Stimulated activated CD8-positive, alpha-beta memory T cell treated with anti-CD3 and anti-CD28 coated beads, Interleukin-7, amount 100 ng/mL, for 1 hour (primary cell): Measurements from ENCODE around the gene TRIP6.
"Not testable (repeated sequence)": the region's sequence is repeated elsewhere in the genome, so short reads cannot be mapped to it uniquely, and the experiment has no call there.

Experiments
- DNase-seq, 2 donors: peaks; one replicate each; pipeline ENCODE4 v3.0.0-alpha.2; 2020; ENCODE audit warnings: low read depth in 2 of 2

TRIP6 gene

GRCh38 chr7:100890653-100891567, 23.7 kb downstream of the TRIP6 start:
- no peak for DNase-seq

GRCh38 chr7:100891568-100892247, 24.5 kb downstream of the TRIP6 start:
- DNase-seq, result no peak

- DNase-seq, result no peak
Observed at GRCh38 chr7:100892364-100893317, 25.5 kb downstream of the TRIP6 start.

GRCh38 chr7:100893318-100893895, 26.2 kb downstream of the TRIP6 start:
- no peak for DNase-seq

GRCh38 chr7:100893910-100894721, 26.9 kb downstream of the TRIP6 start:
- no peak for DNase-seq

- DNase-seq, result no peak
Observed at GRCh38 chr7:100894860-100895700, 27.9 kb downstream of the TRIP6 start.

GRCh38 chr7:100895701-100895955, 28.4 kb downstream of the TRIP6 start, which contains the start of gene ACHE:
Gene ACHE, minus strand, starts transcription at chr7:100895888. Its CDS starts 1,656 bp downstream, at chr7:100894232.
- DNase-seq, result no peak

GRCh38 chr7:100895956-100896731, 29.0 kb downstream of the TRIP6 start:
- no peak for DNase-seq

GRCh38 chr7:100896732-100897608, 29.8 kb downstream of the TRIP6 start:
- DNase-seq, result no peak

GRCh38 chr7:100897772-100898454, 30.7 kb downstream of the TRIP6 start:
- no peak for DNase-seq

GRCh38 chr7:100899432-100899831, 32.2 kb downstream of the TRIP6 start:
- no peak for DNase-seq

- no peak for DNase-seq
Observed at GRCh38 chr7:100900978-100901377, 33.8 kb downstream of the TRIP6 start.

GRCh38 chr7:100901921-100902332, 34.7 kb downstream of the TRIP6 start:
- DNase-seq, result no peak

GRCh38 chr7:100902638-100903037, 35.5 kb downstream of the TRIP6 start:
- DNase-seq, result no peak

- no peak for DNase-seq
Observed at GRCh38 chr7:100908512-100908911, 41.3 kb downstream of the TRIP6 start.

GRCh38 chr7:100910443-100910842, 43.3 kb downstream of the TRIP6 start:
- not testable (repeated sequence) for DNase-seq

- no peak for DNase-seq
Observed at GRCh38 chr7:100911484-100911883, 44.3 kb downstream of the TRIP6 start.
